Stomach (tissue), 9 donors: ENCODE results near the gene CADPS. TPM values are rescaled to one million over a fixed set of nuclear protein-coding genes. Genes with fewer than 3 reads are reported as not detected.

Experiments
- DNase-seq, 2 donors: peaks; one replicate each; pipeline versions ENCODE4 v3.0.0 to v3.0.0-alpha.2; 2013 to 2019
- H3K27ac ChIP-seq, 5 donors: fragments of 200-600 bp in 4 of 5; sonication (generic) in 4 of 5; one replicate each; pipeline ENCODE4 v1.5.1; 2013 to 2019; ENCODE audit warnings: mild to moderate bottlenecking in 1 of 5, moderate library complexity in 1 of 5
- H3K27me3 ChIP-seq, 3 donors: fragments of 200-600 bp; sonication (generic); one replicate each; pipeline ENCODE4 v1.5.1; 2017 to 2019; ENCODE audit warnings: mixed run types in 1 of 3
- H3K36me3 ChIP-seq, 4 donors: fragments of 200-600 bp; sonication (generic); 1 replicate in 3 of 4; 2 replicates in 1 of 4; pipeline ENCODE4 v1.5.1; 2016 to 2019
- H3K4me1 ChIP-seq, 4 donors: fragments of 200-600 bp; sonication (generic); one replicate each; pipeline ENCODE4 v1.5.1; 2016 to 2019
- H3K4me3 ChIP-seq, 4 donors: fragments of 200-600 bp; sonication (generic) in 3 of 4; one replicate each; pipeline ENCODE4 v1.5.1; 2016 to 2019; ENCODE audit warnings: mild to moderate bottlenecking in 1 of 4
- H3K9me3 ChIP-seq, 4 donors: fragments of 200-600 bp; sonication (generic); one replicate each; pipeline ENCODE4 v1.5.1; 2016 to 2019
- EP300 ChIP-seq: sonication (generic); formaldehyde crosslinking; IDR thresholded peaks from one replicate; pipeline ENCODE4 v1.6.1; 2017; ENCODE audit warnings: antibody characterized with exemption
- POLR2A ChIP-seq, 4 donors: fragments of 450-650 bp; IDR thresholded peaks; one replicate each; pipeline ENCODE4 v1.6.1; 2016; ENCODE audit warnings: antibody characterized with exemption in 4 of 4, control low read depth in 2 of 4, mild to moderate bottlenecking in 1 of 4, moderate library complexity in 1 of 4
- POLR2AphosphoS5 ChIP-seq, 3 donors: sonication (generic); formaldehyde crosslinking; IDR thresholded peaks; one replicate each; pipeline ENCODE4 v1.6.1; 2016; ENCODE audit warnings: antibody characterized with exemption in 3 of 3
- WGBS, 5 donors: extraction: QIAGEN DNeasy Blood & Tissue Kit in 3 of 5; methylation state at CpG; one replicate each; pipeline versions ENCODE4 v1.1.5 to v1.1.7; 2013 to 2018; 5-methylcytosine and 5-hydroxymethylcytosine counted together
- intact Hi-C: fragments of 100-400 bp; cut with DNase I; formaldehyde crosslinking; loops from one replicate; pipeline ENCODE4 v1.15.1; 2023; ENCODE audit warnings: low total_unique reads
- polyA plus RNA-seq, 3 donors: library from polyadenylated mRNA; stranded (reverse); fragments of 200-250 nt; gene quantifications; one replicate each; pipeline ENCODE4 v1.2.3, GENCODE V29; 2013
- total RNA-seq, 5 donors: library from RNA; depleted of rRNA; stranded (reverse); fragments of >200 nt; gene quantifications; one replicate each; pipeline versions ENCODE4 v1.1.0 to v1.2.3, GENCODE V29; 2014 to 2016
- TF ChIP-seq, protein P1 (sequence below), 7 experiments: fragments of 450-650 bp in 4 of 7; fragments of 200-600 bp in 3 of 7; sonication (generic) in 3 of 7; IDR thresholded peaks; one replicate each; pipeline ENCODE4 v1.5.1; 2016 to 2019; ENCODE audit warnings: antibody characterized with exemption in 7 of 7, control low read depth in 2 of 7, mild to moderate bottlenecking in 1 of 7
- donor health status: healthy with polysubstance abuse.
- donor health status: Bipolar disorder and iron deficiency.
- donor health status: healthy.

Gene CADPS
- total and polyA plus RNA-seq, 8 donors = 0.58 to 32.2 (median 3.4) TPM

DNA sequence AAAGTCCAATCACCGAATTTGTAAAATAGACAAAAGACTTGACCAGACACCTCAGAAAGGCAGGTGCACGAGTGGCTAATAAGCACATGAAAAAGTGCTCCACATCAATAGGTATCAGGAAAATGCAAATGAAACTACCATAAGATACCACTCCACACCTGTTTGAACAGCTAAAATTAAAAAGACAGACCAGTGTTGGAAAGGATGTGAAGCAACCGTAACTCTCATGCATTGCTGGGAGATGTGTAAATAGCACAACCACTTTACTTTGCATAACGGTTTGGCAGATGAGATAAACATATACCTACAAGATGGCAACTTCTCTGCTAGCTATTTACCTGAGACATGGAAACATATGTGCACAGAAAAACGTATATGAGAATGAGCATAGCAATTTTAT, 56.9 kb downstream of the CADPS start:
- 66 to 76% (median 72%) methylated on average over 5 of the region's 5 CpGs for WGBS, 5 donors
- no peak overlapping the region for H3K27ac ChIP-seq
- intact Hi-C loops = no loop called here
- no peak for DNase-seq
- H3K27me3 ChIP-seq = no peaks in the 10 kb centered on the region
- H3K9me3 ChIP-seq = no peaks in the 10 kb centered on the region
- H3K36me3 ChIP-seq = no peaks in the 10 kb centered on the region
- no peak overlapping the region for H3K4me3 ChIP-seq
- TF ChIP-seq POLR2AphosphoS5 (IDR thresholded peaks at IDR 0.05) (no peak), EP300 (no peak), POLR2A (IDR thresholded peaks at IDR 0.05) (no peak)
- TF ChIP-seq, protein P1, sequence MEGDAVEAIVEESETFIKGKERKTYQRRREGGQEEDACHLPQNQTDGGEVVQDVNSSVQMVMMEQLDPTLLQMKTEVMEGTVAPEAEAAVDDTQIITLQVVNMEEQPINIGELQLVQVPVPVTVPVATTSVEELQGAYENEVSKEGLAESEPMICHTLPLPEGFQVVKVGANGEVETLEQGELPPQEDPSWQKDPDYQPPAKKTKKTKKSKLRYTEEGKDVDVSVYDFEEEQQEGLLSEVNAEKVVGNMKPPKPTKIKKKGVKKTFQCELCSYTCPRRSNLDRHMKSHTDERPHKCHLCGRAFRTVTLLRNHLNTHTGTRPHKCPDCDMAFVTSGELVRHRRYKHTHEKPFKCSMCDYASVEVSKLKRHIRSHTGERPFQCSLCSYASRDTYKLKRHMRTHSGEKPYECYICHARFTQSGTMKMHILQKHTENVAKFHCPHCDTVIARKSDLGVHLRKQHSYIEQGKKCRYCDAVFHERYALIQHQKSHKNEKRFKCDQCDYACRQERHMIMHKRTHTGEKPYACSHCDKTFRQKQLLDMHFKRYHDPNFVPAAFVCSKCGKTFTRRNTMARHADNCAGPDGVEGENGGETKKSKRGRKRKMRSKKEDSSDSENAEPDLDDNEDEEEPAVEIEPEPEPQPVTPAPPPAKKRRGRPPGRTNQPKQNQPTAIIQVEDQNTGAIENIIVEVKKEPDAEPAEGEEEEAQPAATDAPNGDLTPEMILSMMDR (IDR thresholded peaks at IDR 0.05) = no peak
- no peaks in the 10 kb centered on the region for H3K4me1 ChIP-seq

- Histone ChIP-seq H3K9me3 (no peaks in the 10 kb centered on the region), H3K27me3 (no peaks in the 10 kb centered on the region), H3K36me3 (no peaks in the 10 kb centered on the region), H3K4me1 (no peaks in the 10 kb centered on the region), H3K27ac (no peak overlapping the region), H3K4me3 (no peak overlapping the region)
- TF ChIP-seq, protein P1 (IDR thresholded peaks at IDR 0.05) = no peak
- TF ChIP-seq POLR2AphosphoS5 (IDR thresholded peaks at IDR 0.05) (no peak), EP300 (no peak), POLR2A (IDR thresholded peaks at IDR 0.05) (no peak)
- intact Hi-C loops = no loop called here
- 73 to 80% (median 78%) methylated on average over 2 of the region's 2 CpGs for WGBS, 5 donors
- DNase-seq = no peak
Observed at GRCh38 chr3:62817678-62818077, 57.5 kb downstream of the CADPS start.

- no peaks in the 10 kb centered on the region for H3K36me3 ChIP-seq
- DNase-seq = peak in 1 of 2 donors; percentile 14
- no peak overlapping the region for H3K27ac ChIP-seq
- intact Hi-C loops = no loop called here
- TF ChIP-seq POLR2A (IDR thresholded peaks at IDR 0.05) (no peak), EP300 (no peak), POLR2AphosphoS5 (IDR thresholded peaks at IDR 0.05) (no peak)
- TF ChIP-seq, protein P1 (IDR thresholded peaks at IDR 0.05) = no peak
- H3K4me3 ChIP-seq = no peak overlapping the region
- H3K27me3 ChIP-seq = no peaks in the 10 kb centered on the region
- no peaks in the 10 kb centered on the region for H3K4me1 ChIP-seq
- H3K9me3 ChIP-seq = no peaks in the 10 kb centered on the region
Observed at GRCh38 chr3:62815981-62816380, 59.2 kb downstream of the CADPS start.

GRCh38 chr3:62812631-62813030, 62.6 kb downstream of the CADPS start:
- H3K36me3 ChIP-seq = no peaks in the 10 kb centered on the region
- intact Hi-C loops = no loop called here
- H3K27ac ChIP-seq = no peak overlapping the region
- WGBS, 5 donors = 71 to 79% (median 75%) methylated on average over 3 of the region's 3 CpGs
- H3K27me3 ChIP-seq = no peaks in the 10 kb centered on the region
- no peak overlapping the region for H3K4me3 ChIP-seq
- no peaks in the 10 kb centered on the region for H3K4me1 ChIP-seq
- no peaks in the 10 kb centered on the region for H3K9me3 ChIP-seq
- TF ChIP-seq POLR2A (IDR thresholded peaks at IDR 0.05) (no peak), EP300 (no peak), POLR2AphosphoS5 (IDR thresholded peaks at IDR 0.05) (no peak)
- TF ChIP-seq, protein P1 (IDR thresholded peaks at IDR 0.05) = no peak
- DNase-seq = no peak

DNA sequence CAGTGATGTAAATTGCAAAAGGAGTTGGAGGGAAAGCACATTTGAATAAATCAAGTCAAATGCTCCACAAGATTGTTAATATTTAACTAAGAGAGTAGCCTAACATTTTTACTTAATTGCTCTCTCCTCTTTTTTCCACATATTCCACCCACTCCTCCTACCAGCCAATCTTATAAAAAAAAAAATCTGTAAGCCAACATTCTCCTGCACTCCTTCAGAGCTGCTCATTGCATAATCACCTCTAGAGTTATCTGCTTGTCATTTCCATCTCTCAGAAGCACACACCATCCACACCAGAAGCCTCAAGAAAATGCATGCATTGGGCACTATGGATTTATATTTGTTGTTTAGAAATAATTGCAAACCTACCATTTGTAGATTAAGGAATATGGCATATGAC, 64.1 kb downstream of the CADPS start:
- Histone ChIP-seq H3K36me3 (no peaks in the 10 kb centered on the region), H3K9me3 (no peaks in the 10 kb centered on the region), H3K27me3 (no peaks in the 10 kb centered on the region), H3K27ac (no peak overlapping the region), H3K4me3 (no peak overlapping the region), H3K4me1 (no peaks in the 10 kb centered on the region)
- intact Hi-C loops = no loop called here
- no peak for DNase-seq
- TF ChIP-seq POLR2AphosphoS5 (IDR thresholded peaks at IDR 0.05) (no peak), EP300 (no peak), POLR2A (IDR thresholded peaks at IDR 0.05) (no peak)
- TF ChIP-seq, protein P1 (IDR thresholded peaks at IDR 0.05) = no peak
